ENCODE results near the gene SLC24A4.

DNA sequence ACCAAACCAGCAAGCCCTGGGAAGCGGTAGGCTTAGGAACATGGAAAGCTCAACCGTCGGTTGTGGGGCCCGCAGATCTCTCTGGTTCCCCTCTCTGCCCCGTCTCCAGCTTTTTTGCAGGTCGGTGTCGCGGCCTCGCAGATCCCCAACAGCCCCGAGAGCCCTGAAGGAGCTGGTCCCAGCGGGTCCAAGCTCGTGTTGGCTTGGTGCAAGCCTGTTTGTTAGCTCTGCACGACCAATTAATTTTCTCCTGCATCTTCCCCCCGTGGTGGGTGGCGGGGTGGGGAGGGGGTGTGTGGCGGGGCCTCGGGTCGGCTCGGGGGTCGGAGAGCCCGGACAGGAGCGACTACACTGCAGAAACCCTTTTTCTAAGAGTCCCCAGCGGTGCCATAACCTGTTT is 449 bp upstream of the SLC24A4 start:
- TF ChIP-seq, protein P1, sequence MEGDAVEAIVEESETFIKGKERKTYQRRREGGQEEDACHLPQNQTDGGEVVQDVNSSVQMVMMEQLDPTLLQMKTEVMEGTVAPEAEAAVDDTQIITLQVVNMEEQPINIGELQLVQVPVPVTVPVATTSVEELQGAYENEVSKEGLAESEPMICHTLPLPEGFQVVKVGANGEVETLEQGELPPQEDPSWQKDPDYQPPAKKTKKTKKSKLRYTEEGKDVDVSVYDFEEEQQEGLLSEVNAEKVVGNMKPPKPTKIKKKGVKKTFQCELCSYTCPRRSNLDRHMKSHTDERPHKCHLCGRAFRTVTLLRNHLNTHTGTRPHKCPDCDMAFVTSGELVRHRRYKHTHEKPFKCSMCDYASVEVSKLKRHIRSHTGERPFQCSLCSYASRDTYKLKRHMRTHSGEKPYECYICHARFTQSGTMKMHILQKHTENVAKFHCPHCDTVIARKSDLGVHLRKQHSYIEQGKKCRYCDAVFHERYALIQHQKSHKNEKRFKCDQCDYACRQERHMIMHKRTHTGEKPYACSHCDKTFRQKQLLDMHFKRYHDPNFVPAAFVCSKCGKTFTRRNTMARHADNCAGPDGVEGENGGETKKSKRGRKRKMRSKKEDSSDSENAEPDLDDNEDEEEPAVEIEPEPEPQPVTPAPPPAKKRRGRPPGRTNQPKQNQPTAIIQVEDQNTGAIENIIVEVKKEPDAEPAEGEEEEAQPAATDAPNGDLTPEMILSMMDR (IDR thresholded peaks at IDR 0.05; ENCODE audit: low read depth, low read length, poor library complexity, severe bottlenecking): no peak
- no peak for TF ChIP-seq EZH2phosphoT487 (IDR thresholded peaks at IDR 0.05; ENCODE audit: borderline replicate concordance, low read length)
